SIG-M5 (cell line): ENCODE results near the gene NTSR2.

Source experiments
- DNase-seq: peaks from one replicate; lab custom pipeline; 2025; lab: John Stamatoyannopoulos, UW

Gene NTSR2

GRCh38 chr2:11628675-11629074, 41.3 kb downstream of the NTSR2 start:
- DNase-seq = no peak

DNA sequence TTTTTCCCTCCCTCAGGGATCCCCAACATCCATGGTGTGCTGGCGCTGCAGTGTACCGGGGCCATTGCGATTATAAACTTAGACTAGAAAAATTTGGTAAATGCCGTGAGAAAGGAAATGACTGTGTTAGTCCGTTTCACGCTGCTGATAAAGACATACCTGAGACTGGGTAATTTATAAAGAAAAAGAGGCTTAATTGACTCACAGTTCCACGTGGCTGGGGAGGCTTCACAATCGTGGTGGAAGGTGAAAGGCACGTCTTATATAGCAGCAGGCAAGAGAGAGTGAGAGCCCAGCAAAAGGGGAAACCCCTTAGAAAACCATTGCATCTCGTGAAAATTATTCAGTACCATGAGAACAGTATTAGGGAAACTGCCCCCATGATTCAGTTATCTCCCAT, 44.3 kb downstream of the NTSR2 start:
- DNase-seq = no peak

- no peak for DNase-seq
Measured at GRCh38 chr2:11624893-11625292, 45.1 kb downstream of the NTSR2 start.

GRCh38 chr2:11622611-11623010, 47.4 kb downstream of the NTSR2 start:
- no peak for DNase-seq

DNA sequence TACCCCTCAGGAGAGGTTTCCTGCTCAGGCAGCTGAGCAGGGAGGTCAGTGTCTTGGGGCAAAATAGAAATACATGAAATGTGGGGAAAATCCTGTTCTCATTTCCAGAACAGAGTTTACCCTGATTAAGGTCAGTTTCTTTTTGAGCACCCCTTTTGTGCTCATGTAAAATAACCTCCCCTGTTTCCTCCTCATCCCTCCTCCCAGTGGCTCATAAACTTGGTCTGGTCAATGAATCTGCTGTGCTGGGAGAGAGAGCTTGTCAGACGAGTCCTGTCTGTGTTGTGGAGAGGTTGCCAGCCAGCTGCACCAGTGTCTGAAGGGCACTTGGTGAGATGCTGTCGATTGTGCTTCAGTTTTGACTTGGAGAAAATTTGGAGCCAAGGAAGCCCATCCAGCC, 48.6 kb downstream of the NTSR2 start:
- no peak for DNase-seq

GRCh38 chr2:11618708-11619062, 51.3 kb downstream of the NTSR2 start:
- no peak for DNase-seq

DNA sequence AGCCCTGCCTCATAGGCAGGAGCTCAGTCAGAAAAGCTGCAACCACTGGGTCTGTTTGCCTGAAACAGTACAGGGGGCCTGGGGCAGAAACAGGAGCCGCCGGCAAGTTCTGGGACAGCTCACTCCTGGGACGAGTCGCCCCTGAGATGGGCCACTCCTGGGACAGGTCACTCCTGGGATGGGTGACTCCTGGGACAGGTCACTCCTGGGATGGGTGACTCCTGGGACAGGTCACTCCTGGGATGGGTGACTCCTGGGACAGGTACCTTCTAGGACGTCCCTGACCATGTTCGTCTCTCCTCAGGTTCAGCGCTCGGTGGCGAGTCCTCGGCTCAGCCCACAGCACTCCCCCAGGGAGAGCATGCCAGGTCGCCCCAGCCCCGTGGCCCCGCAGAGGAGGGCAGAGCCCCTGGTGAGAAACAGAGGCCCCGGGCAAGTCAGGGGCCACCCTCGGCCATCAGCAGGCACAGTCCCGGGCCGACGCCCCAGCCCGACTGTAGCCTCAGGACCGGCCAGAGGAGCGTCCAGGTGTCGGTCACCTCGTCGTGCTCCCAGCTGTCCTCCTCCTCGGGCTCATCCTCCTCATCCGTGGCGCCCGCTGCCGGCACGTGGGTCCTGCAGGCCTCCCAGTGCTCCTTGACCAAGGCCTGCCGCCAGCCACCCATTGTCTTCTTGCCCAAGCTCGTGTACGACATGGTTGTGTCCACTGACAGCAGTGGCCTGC, 51.8 kb downstream of the NTSR2 start:
- no peak for DNase-seq

DNA sequence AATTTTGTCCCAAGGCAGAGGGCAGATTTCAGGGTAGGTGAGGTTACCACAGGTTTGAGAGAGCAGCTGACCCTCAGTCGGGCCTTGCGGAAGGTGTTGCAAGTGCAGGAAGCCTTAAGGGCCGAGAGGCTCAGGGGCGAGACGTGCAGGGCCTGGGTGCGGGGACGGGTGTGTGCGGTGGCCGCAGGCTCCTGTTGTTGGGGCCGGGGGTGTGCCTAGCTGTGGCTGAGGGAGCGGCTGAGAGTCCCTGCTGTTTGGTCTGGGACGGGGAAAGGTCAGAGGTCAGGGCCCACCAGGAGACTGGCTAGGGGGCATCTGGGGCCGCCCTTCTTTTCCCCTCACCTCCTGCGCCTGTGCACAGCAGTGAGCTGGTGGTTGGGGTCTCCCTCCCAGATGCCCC, 52.5 kb downstream of the NTSR2 start:
- no peak for DNase-seq

DNA sequence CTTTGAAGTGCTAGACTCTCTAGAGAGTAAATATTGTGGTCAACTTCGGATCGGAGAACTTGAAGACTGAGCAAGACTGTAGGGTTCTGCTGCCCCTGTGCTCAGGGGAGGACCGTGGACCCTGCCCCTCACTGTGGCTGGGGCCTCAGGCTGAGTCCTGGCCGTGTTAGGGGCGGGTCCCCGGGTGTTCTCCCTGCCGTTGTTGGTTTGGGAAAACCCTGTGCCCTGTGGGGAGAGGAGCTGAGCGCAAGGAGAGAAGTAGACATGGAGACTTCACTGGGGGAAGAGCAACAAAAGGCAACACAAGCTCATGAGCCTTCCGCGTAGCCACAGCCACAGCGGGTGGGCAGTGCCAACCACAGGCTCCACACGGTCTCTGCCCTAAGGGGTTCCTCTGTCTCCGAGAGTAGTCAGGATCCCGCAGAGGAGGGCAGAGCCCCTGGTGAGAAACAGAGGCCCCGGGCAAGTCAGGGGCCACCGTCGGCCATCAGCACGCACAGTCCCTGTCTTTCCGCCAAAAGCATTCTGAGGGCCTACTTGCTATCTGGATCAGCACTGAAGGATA, 53.1 kb downstream of the NTSR2 start:
- DNase-seq = no peak

- DNase-seq = no peak
Measured at GRCh38 chr2:11616097-11616687, 53.8 kb downstream of the NTSR2 start.

DNA sequence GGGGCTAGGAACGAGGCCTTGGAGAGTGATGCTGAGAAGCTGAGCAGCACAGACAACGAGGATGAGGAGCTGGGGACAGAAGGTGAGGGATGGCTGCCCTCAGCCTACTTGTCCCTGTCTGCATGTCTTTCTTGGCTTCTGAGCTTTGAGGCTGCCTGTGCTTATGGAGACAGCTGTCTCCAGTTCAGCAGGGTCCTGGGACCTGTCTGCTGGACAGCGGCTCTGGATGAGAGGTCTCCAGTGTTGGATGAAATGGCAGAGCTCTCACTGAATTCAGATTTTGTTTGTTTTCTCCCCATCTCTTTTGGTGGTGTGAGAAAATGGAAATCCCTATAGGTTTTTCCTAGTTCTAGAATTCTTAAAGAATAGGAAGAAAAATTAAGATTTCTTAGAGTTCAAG, 54.8 kb downstream of the NTSR2 start:
- DNase-seq = no peak

- DNase-seq = no peak
Measured at GRCh38 chr2:11613297-11613696, 56.7 kb downstream of the NTSR2 start.

DNA sequence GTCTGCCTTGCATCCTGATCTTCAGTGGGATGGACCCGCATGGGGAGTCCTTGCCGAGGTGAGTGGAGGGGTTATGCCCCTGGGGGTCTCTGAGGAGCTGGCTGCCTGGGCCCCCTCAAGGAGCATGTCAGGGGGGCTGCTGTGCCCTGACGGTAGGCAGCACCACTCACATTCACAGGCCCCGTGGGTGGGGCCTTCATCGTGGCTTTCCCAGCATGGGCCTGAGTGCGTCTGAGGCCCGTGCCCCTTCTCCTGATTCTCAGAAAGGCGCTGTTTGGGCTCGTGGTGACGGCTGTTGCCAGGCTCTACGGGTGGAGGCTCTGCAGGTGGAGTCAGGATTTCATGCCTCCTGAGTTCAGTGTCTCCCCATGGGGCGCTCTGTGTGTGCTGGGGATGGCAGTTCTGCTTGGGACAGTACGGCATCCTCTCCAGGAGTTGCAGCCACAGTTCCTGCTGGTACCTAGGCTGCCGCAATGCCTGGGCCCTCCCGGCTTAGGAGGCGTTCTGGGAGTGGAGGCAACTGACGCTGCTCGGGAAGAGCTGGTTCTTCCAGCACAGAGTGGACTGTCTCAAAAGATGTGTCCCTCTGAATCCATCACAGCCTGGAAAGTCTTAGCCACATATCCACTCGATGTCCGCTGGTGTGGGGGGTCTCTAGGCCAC, 57.3 kb downstream of the NTSR2 start:
- DNase-seq = no peak

GRCh38 chr2:11611251-11611650, 58.7 kb downstream of the NTSR2 start:
- no peak for DNase-seq

- DNase-seq = no peak
Measured at GRCh38 chr2:11610624-11611242, 59.3 kb downstream of the NTSR2 start.
